NCI-H1048 (cell line): ENCODE data around the gene ACSS1.

Experiments used
- DNase-seq: peaks from one replicate; lab custom pipeline; 2025; lab: John Stamatoyannopoulos, UW

The ACSS1 gene

GRCh38 chr20:25058847-25059810, 1.2 kb upstream of the ACSS1 start:
- DNase-seq, result no peak

- no peak for DNase-seq
These were observed 497 bp downstream of the ACSS1 start for GRCh38 chr20:25057234-25058050.

GRCh38 chr20:25056690-25057233, 1.2 kb downstream of the ACSS1 start:
- no peak for DNase-seq

- DNase-seq, result no peak
These were observed 2.0 kb downstream of the ACSS1 start for GRCh38 chr20:25055711-25056495.

GRCh38 chr20:25054995-25055629, 2.8 kb downstream of the ACSS1 start:
- DNase-seq, result no peak

GRCh38 chr20:25054096-25054820, 3.7 kb downstream of the ACSS1 start:
- DNase-seq, result no peak

- no peak for DNase-seq
These were observed 4.5 kb downstream of the ACSS1 start for GRCh38 chr20:25053255-25054031.

GRCh38 chr20:25052255-25053194, 5.4 kb downstream of the ACSS1 start:
- no peak for DNase-seq

- DNase-seq, result no peak
These were observed 6.4 kb downstream of the ACSS1 start for GRCh38 chr20:25051386-25052155.

- no peak for DNase-seq
These were observed 7.2 kb downstream of the ACSS1 start for GRCh38 chr20:25050501-25051350.

GRCh38 chr20:25050082-25050481, 7.9 kb downstream of the ACSS1 start:
- DNase-seq, result no peak

GRCh38 chr20:25049261-25050060, 8.5 kb downstream of the ACSS1 start:
- DNase-seq, result no peak

- no peak for DNase-seq
These were observed 9.4 kb downstream of the ACSS1 start for GRCh38 chr20:25048519-25048952.

- DNase-seq, result no peak
These were observed 10.2 kb downstream of the ACSS1 start for GRCh38 chr20:25047766-25048165.

- no peak for DNase-seq
These were observed 10.9 kb downstream of the ACSS1 start for GRCh38 chr20:25046736-25047666.
